ENCODE measurements around the gene SPSB1. TPM values are rescaled to one million over a fixed set of nuclear protein-coding genes. Genes with fewer than 3 reads are reported as not detected.

SPSB1 gene
- total RNA-seq, 1 experiment from 2014 or later: 34.0 TPM

DNA sequence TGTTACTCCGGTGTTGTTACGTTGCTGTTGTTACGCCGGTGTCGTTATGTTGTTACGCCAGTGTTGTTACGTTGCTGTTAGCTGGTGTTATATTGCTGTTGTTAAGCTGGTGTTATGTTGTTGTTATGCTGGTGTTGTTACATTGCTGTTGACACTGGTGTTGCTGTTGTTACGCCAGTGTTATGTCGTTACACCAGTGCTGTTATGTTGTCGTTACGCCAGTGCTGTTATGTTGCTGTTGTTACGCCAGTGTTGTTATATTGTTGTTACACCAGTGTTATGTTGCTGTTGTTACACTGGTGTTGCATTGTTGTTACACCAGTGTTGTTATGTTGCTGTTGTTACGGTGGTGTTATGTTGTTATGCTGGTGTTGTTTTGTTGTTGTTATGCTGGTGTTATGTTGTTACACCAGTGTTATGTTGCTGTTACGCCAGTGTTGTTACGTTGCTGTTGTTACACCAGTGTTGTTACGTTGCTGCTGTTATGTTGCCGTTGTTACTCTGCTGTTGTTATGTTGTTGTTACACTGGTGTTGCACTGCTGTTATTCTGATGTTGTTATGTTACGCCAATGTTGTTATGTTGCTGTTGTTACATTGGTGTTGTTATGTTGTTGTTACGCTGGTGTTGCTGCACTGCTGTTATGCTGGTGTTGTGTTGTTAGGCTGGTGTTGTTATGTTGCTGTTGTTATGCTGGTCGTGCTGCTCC lies 32.5 kb upstream of the SPSB1 start:
- DNase-seq (ENCODE audit: low read depth): no peak

DNA sequence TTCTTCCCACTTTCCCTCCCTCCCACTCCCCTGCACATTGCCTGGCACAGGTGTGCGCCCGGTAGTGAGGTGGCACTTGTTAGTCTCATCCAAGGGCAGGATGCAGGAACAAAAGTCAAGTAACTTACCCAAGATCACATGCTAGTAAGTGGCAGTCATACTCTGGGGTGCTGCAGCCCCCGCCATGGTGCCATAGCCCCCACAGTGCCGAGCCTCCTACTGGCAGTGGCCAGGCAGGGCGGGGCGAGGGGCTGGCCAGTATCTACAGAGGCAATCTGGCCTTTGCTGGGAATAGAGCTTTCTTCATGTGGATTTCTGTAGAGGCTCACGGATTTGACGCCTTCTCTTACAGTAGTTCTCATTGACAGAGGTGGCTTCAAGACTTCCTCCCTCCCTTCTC lies 31.2 kb upstream of the SPSB1 start:
- no peak for DNase-seq (ENCODE audit: low read depth)

DNA sequence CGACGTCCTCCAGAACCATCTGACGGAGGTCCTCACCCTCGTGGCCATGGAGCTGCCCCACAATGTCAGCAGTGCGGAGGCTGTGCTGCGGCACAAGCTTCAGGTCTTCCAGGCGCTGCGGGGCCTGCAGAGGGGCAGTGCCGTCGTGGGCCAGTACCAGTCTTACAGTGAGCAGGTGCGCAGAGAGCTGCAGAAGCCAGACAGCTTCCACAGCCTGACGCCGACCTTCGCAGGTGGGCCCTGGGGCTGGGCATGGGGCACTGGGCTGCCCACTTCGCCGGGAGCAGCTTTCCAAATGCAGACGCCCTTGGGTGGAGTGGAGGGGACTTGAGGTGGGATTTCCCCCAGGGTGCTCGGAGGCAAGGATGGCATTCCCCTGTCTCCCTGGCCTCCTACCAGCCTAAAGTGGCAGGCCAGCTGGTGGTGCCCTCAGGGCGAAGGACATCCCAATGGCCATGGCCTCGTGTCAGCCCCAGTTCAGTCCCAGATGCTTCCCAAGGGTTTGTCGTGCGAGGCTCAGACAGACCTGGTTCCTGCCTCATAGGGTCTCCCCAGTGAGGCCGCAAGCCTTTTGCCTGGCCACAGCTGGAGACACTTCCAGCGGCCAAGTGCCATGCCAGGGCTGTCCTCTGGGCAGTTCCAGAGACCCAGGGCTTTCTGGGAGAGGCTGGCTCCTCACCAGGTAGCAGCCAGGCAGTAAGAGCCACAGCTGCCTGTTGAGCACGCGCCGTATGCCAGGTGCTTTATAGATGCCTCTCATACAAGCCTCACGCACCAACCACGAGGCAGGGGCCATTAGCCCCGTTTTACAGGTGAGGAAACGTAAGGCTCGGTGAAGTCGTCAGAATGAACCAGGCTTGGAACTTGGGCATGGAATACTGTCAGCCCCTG lies 30.4 kb upstream of the SPSB1 start:
- DNase-seq (ENCODE audit: low read depth): no peak

DNA sequence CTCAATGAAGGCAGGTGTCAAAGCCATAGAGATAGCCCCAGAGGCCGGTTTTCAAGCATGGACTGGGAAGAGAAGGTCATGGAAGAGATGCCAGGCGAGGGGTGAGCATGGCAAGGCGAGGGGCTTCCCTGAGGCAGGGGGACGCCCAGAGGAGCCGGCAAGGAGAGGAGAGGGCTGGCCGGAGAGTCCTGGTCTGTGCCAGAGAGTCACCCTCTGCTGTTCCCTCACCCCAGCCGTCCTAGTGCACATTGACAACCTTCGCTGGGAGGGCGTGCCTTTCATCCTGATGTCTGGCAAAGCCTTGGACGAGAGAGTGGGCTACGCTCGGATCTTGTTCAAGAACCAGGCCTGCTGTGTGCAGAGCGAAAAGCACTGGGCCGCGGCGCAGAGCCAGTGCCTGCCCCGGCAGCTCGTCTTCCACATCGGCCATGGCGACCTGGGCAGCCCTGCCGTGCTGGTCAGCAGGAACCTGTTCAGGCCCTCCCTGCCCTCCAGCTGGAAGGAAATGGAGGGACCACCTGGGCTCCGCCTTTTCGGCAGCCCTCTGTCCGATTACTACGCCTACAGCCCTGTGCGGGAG lies 29.3 kb upstream of the SPSB1 start:
- DNase-seq (ENCODE audit: low read depth): no peak

DNA sequence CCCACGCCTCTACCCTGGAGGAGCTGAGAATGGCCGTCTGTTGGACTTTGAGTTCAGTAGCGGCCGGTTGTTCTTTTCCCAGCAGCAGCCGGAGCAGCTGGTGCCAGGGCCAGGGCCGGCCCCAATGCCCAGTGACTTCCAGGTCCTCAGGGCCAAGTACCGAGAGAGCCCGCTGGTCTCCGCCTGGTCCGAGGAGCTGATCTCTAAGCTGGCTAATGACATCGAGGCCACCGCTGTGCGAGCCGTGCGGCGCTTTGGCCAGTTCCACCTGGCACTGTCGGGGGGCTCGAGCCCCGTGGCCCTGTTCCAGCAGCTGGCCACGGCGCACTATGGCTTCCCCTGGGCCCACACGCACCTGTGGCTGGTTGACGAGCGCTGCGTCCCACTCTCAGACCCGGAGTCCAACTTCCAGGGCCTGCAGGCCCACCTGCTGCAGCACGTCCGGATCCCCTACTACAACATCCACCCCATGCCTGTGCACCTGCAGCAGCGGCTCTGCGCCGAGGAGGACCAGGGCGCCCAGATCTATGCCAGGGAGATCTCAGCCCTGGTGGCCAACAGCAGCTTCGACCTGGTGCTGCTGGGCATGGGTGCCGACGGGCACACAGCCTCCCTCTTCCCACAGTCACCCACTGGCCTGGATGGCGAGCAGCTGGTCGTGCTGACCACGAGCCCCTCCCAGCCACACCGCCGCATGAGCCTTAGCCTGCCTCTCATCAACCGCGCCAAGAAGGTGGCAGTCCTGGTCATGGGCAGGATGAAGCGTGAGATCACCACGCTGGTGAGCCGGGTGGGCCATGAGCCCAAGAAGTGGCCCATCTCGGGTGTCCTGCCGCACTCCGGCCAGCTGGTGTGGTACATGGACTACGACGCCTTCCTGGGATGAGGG lies 28.5 kb upstream of the SPSB1 start:
- DNase-seq (ENCODE audit: low read depth): no peak

DNA sequence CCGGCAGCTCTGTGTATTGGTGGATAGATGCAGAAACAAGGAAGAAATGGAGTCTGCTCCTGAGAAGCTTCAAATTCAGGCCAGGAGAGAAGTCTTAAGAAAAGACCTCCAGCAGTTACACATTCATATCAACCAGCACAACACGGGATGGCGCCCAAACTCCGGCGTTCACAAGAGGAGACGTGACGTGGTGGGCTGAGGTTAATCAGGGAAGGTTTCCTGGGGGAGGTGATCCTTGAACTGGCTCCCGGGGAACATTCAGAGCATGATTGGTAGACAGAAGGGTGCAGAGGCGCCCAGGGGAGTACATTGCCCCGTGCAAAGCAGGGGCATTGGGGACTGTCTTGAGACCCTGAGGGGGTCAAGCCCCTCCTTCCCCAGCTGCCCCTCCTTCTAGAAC lies 27.7 kb upstream of the SPSB1 start:
- DNase-seq (ENCODE audit: low read depth): no peak

DNA sequence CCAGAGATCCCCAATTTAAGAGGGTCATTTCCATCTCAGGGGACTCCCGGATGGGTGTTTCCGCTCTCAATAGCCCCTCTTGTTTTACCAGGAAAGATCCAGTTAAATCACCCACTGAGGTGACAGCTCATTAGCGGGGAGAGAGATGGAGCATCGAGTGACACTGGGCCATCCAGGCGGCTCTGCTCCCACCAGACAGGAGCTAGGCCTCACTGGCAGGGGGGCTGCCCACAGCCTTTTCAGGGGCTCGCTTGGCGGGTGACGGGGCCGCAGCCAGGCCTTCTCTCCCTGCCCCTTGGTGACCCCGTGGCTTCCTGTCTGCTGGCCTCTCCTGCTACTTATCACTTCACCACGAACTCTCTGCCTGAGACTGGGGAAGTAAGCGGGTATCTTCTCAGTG lies 26.7 kb upstream of the SPSB1 start:
- no peak for DNase-seq (ENCODE audit: low read depth)

DNA sequence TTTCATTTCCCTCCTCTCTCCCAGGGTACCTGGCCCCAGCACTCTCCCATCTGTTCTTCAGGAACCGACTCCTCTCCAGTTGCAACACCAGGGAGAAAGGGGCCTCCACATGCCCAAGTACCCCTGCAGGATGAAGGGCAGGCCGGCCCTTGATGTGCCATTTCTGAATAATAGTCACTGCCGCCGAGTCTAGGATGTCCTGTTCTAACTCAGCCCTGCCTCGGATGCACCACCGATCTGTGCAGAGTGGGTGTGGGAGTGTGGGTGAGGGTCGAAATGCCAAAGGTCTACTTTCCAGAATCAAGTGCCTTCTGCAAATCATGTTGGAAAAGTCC lies 25.4 kb upstream of the SPSB1 start:
- no peak for DNase-seq (ENCODE audit: low read depth)

DNA sequence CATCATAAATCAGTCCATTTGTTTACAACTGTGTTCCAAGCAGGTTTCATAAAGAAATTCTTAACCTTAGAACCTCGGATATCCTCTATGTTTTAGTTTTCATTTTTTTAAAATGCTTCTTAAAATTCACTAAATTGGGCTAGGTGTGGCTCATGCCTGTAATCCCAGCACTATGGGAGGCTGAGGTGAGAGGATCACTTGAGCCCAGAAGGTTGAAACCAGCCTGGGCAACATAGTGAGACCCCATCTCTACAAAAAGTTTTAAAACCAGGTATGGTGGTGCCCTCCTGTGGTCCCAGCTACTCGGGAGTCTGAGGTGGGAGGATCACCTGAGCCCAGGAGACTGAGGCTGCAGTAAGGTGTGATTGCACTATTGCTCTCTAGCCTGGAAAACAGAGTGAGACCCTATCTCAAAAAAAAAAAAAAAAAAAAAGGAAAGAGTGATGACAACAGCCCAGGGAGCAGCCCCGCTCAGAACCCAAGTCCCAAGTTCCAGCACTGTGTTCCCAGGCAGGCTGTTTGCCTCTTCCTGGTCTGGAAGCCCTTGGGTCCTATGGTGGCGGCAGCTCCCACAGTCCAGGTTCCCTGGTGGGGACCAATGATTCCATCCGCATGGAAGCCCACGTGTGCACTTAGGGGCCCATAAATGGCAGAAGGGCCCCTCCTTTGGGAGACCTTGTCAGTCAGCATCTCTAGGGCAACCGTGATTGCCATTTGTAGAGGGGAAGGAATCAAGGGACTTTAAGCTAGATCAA lies 24.7 kb upstream of the SPSB1 start:
- no peak for DNase-seq (ENCODE audit: low read depth)

DNA sequence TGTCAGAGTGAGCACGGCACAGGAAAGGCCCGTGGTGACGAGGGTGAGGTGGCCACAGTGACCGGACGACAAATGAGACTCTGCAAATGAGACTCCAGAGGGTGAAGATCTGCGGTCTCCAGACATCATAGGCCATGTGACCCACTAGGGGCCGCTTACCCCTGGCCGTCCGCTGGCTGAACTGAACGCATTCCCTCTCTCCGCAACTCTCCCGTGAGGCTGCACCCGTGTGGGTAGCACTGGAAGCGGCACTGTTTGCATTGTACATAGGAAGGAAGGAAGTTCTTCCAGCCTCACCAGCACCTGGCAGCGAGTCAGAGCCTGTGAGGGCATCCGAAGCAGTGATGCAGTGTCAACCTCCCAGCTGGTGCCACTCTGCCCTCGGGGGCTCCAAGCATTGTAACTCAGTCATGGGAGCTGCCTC lies 23.6 kb upstream of the SPSB1 start:
- DNase-seq (ENCODE audit: low read depth): no peak

DNA sequence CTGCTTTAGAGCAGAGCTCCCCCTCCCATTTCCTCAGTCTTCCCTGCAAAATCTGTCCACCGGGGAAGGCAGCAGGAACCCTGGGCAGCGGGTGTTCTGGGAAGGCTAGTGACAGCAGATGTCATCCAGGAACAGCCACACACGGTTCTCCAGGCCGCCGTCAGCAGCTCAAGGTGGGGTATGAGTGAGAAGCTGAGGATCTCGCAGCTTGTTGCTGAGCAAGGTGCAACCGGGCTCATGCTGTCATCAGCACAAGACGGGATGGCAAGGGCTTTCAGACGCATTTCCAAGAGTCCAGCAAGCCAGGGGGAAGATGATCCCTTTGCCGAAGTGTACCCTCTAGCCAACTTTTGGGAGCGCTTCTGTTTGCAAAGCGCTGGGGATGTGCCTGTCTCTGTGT lies 23.0 kb upstream of the SPSB1 start:
- DNase-seq (ENCODE audit: low read depth): no peak

DNA sequence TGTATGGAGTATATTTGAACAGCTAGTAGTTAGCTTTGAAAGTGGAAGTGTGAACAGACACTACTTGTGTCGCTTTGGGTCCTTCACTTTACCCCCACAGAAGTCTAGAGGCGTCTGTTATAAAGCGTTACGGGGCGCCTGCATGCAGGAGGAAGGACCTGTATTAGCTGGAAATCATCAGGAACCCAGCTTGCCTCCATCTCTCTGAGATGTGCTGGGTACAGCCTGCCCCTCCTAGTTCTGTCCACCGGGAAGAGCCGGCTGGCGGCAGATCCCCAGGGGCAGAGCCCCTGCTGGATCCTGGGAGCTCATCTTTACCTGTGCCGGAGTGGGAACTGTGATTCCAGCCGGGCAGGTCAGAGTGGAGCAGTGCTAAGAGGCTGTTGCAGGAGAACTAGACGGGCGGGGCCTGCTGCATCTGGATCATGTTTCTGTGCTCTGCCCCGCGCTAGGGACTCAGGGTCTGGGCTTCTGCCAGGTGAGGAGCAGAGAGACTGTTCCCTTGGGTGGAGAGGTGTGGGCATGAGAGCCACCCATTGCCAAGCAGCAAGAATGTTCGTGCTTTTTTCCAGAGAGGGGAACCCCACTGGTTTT lies 22.3 kb upstream of the SPSB1 start:
- no peak for DNase-seq (ENCODE audit: low read depth)

DNA sequence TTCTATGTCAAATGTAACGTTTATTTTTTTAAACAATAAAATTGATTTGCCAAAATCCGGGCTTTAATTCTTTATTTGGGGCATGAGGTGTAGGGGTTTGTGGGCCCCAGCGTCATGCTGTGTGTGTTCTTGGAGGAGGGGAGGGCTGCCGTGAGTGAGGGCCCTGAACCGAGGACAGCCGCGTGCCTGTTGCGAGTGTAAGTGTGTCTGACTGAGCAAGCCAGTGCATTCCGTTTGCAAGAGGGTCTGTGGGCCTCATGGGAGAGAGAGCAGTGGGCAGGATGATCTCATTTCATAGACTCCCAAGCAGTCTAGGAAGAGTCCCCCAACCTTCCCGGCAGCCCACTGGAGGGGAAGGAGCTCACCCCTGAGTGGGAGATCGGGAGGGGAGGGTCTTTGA lies 21.4 kb upstream of the SPSB1 start:
- no peak for DNase-seq (ENCODE audit: low read depth)

DNA sequence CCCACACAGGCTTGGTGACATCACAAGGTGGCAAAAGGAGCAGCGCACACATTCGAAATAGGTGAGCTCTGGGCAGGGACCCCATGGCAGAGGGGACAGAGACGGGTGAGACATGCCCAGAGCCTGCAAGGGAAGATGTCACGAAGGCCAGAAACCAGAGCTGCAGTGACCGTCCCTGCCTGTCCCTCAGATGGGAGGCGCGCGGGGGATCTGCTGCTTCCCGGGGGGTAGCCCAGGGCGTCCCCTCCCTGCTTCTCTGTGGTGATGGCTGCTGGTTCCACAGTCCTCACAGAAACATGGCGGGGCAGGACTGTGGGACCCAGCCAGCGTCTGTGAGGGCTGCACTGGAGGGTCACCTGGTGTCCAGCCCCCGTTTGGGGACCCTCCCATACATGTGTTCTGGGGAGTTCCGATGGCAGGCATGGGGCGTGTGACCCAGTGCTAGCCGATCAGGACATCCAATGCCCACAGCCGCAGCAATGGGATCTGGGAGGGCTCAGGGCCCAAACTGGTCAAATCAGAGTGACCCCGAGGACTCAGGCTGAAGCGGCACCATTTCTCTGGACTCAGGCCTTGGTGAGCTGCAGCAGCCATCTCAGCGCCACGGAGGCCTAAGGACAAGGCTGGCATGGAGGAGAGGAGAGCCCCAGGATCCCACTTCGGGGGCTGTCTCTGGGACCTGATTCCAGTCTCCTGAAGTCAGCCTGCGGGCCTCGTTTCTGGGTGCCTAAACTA lies 20.7 kb upstream of the SPSB1 start:
- no peak for DNase-seq (ENCODE audit: low read depth)

DNA sequence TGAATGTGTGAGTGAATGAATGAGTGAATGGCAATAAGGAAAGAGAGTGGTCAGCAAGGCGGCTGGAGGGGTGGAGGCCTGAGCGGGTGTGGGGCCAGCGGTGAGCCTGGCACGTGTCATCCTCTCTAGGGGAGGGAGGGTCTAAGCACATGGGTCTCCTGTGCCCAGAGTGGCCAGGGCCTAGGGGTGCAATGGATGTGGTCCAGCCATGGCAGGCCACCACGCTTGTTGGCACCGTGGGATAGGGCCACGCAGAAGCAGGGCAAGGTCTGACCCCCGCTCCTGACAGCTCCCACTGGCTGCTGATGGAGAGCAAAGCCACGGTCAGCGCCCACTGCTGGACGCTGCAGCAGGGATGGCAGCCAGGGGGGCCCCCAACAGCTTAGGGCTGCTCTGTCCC lies 19.5 kb upstream of the SPSB1 start:
- no peak for DNase-seq (ENCODE audit: low read depth)

DNA sequence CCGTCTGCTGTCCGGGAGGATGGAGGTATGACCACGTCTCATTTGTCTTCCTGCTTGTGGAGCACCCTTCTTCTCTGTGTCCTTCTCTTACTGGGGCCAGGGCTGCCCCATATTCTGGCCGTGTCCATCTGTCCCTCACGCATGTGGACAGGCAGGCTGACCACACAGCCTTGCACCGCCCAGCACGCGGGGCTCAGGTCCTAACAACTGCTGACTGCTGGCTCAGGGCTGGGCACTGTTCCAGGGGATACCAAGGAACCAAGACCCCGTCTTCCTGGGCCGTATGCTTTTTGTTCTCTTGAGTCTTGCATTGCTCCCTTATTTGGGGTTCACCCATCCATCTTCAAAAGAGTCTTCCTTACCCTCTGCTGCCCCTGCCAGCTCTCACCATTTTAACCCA lies 17.5 kb upstream of the SPSB1 start:
- DNase-seq (ENCODE audit: low read depth): no peak

DNA sequence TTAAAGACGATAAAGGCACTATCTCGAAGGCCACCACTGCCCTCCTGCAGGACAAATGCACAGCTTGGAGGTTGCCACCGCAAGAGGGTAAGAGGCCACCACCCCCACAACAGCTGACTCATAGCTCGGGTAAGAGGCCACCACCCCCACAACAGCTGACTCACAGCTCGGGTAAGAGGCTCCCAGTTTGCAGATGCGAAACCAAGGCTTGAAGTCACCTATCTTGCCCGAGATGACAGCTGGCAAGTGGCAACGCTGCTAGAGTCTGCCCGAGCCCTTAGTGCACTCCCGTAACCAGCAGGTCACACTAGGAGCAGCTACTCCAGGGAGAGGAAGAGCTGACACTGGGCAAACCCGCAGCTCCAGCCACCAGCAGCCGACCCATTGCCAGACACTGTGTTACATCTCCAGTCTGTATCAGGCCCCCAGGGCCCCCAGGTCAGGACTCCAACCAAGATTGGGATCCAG lies 17.1 kb upstream of the SPSB1 start:
- peak; percentile 95 for DNase-seq (ENCODE audit: low read depth)

DNA sequence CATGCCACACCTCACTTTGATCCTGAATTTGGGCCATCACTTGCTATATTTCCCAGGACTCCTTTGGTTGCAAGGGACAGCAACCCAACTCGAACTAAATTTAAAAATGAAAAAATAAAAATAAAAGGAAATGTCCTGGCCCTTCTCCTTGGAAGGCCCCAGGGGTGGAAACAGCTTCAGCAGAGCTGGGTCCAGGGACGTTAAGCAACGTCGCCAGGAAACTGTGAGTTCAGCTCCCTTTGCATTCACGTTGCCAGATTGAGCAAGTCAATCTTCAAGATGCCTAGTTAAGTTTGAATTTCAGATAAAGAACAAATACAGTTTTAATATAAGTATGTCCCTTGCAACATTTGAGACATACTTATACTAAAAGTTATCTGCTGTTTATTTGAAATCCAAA lies 14.6 kb upstream of the SPSB1 start:
- DNase-seq (ENCODE audit: low read depth): no peak

DNA sequence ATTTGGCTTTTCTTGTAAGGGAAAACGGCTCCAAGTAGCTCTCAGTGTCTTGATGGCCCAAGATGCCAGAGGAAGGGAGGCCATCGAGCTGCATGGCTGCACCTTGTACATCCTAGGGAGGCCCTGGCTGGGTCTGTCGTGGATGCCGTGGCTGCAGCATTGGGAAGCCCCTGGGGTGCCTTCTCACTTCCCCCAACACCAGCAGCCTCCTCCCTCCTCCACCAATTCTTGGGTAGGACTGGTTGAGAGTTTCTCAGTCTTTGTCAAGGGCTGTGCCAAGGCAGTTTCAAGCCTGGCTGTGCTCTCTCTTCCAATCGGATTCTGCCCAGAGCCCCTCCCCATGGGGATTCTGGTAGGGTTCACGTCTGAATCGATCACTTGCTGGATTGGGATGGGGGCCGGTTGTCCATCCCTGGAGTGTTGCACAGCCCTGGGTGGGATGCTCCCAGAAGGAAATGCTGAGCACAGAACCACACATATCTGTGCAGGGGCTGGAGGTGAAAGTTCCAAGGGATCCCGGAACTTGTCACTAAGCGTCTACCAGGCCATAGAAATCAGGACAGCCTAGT lies 14.0 kb upstream of the SPSB1 start:
- DNase-seq (ENCODE audit: low read depth): no peak

All from LHCN-M2 (cell line).